Hematopoietic multipotent progenitor cell treated with erythropoietin and hydrocortisone succinate and interleukin-3 and kit ligand, for 15 days (in vitro differentiated cells): ENCODE results near the gene SRCAP.
A peak's percentile ranks its signal among the peaks of the same experiment; 100 is the strongest.

ENCODE experiments used
- DNase-seq: peaks from one replicate; pipeline ENCODE4 v3.0.0-alpha.2; 2015; ENCODE audit warnings: low spot score

SRCAP gene

DNA sequence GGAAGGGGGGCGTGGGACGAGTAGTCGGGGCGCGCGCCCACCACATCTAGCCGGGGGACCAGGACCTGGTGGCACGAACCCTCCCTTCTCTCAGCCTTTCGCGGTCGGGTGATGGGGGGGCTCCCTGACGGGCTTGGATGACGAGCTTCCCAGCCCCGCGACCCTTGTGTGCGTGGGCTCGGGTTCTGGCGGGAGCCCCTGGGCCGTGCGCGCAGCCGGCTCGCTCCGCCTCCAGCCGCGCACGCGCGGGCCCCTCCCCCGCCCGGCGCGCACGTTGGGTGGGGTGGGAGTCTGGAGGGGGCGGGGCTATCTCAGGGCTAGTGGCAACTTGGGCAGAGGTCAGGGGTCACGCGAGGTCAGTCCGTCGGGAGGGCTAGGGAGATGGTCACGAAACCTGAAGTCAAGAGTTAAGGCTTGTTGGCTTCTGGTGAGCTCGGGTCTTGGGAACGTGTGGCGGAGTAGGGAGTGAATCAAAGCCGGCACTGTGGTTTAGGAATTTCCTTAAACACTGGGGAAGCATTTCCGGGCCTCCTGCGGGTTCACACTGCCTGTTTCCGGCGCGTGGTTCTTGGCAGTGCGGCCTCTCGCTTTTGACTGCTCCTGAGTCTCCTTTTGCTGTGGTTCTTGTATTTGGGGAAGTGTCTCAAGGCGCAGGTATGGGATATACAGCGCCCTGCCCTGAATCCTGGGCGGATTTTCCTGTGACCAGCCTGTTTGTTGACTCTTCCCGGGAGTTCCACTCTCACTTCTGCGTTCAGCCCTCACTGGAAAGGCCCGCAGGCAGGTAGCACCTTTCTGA is at the start of gene SRCAP:
TSS of gene SRCAP (plus strand) at position 356 of the 799 bp plus-strand sequence. CDS start 1,654 bp downstream, outside the sequence.
- peak; percentile 81 for DNase-seq

GRCh38 chr16:30649725-30650368 is 49.1 kb upstream of the SRCAP start:
- DNase-seq: no peak

DNA sequence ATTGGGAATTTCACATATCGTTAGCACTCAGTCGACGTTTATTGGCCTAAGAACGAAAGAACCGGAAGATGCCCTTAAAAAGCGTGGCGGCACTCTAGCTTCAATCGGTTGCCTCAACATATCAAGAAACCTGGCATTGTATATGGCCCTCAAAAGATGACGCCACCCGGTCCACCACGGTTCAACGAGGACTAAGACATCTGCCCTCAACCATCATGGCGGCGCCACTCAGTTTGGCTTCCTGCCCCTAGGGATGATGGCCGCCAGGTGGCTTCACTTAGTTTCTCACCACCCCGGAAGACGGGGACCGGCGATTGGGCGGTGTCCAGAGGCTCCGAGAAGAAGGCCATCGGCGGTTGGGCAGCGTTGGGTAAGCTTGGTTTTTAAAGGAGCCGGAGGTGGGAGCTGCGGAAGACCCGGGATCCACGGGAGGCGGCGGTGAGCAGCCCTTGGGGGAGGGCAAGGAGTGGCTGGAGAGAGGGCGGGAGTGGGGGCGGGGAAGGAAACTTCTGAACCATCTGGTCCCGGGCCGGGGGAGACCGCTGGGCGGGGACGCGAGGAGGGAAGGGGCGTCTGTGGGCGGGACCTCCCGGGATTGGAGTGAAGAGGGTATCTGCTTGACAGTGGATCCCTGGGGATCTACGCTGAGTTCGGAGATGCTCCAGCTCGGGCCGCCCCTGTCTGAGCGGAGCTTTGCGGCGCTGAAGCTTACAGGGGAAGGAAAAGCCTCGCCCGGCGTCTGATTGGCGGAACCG is 48.4 kb upstream of the SRCAP start, which contains the start of gene PRR14:
TSS of gene PRR14 (plus strand) at position 592 of the 755 bp plus-strand sequence. CDS start 686 bp downstream, outside the sequence.
- DNase-seq: peak; percentile 99

- peak; percentile 75 for DNase-seq
Measured at GRCh38 chr16:30651124-30652004, 47.6 kb upstream of the SRCAP start.

DNA sequence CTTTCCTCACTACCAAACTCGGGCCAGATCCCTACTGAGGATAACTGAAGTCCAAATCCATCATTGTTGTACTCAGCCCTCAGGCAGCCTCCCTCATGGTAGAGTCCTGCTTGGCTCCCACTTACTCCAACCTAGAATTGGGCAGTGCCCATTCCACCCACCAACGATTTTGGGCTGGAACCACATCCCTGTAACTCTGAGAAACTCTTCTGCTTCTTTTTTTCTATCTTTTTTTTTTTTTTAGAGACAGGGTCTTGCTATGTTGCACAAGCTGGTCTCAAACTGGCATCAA is 47.0 kb upstream of the SRCAP start:
- no peak for DNase-seq

DNA sequence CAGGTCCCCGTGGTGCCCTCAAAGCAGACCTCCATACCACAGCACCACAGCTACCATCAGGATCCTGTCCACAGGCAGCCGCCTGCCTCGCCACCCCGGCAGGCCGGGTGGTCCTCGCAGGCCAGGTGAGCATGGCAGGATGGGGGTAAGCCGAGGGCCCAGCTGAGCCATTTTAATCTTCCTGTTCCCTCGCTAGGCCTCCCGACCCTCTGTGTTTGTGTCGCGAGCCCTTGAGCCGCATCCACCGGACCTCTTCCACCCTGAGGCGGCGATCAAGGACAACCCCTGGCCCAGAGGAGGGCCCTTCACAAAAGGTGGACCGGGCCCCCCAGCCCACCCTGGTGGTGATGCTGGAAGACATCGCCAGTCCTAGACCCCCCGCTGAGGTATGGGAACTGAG is 46.3 kb upstream of the SRCAP start:
- DNase-seq: no peak

GRCh38 chr16:30654856-30655255 is 44.1 kb upstream of the SRCAP start:
- DNase-seq: no peak

DNA sequence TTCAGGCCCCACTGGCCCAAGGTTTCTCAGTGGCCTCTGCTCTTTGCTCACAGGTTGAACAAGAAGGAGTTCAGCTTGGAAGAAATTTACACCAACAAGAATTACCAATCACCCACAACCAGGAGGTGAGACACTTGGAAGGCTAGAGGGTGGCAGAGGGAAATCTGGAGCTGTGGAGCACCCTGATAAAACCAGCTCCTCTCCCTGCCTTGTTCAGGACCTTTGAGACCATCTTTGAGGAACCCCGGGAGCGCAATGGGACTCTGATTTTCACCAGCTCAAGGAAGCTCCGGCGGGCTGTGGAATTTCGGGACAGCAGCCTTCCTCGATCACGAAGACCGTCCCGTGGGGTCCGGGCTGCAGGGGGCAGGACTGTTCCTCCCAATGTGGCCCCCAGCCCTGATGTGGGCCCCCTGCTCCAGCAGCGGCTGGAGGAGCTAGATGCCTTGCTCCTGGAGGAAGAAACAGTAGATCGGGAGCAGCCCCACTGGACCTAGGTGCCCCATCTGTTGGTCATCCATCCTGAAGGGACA is 43.1 kb upstream of the SRCAP start:
- no peak for DNase-seq

DNA sequence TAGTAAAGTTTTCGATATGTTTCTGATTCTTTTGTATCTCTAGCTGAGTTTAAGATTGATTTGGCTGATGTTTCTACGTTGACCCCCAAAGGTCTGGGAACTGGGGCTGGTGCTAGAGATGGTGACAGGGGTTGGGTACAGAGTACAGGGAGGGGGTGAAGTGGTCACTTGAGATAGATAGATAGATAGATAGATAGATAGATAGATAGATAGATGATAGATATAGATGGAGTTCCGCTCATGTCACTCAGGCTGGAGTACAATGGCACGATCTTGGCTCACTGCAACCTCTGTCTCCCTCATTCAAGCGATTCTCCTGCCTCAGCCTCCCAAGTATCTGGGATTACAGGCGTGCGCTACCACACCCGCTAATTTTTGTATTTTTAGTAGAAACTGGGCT is 42.6 kb upstream of the SRCAP start:
- no peak for DNase-seq

DNA sequence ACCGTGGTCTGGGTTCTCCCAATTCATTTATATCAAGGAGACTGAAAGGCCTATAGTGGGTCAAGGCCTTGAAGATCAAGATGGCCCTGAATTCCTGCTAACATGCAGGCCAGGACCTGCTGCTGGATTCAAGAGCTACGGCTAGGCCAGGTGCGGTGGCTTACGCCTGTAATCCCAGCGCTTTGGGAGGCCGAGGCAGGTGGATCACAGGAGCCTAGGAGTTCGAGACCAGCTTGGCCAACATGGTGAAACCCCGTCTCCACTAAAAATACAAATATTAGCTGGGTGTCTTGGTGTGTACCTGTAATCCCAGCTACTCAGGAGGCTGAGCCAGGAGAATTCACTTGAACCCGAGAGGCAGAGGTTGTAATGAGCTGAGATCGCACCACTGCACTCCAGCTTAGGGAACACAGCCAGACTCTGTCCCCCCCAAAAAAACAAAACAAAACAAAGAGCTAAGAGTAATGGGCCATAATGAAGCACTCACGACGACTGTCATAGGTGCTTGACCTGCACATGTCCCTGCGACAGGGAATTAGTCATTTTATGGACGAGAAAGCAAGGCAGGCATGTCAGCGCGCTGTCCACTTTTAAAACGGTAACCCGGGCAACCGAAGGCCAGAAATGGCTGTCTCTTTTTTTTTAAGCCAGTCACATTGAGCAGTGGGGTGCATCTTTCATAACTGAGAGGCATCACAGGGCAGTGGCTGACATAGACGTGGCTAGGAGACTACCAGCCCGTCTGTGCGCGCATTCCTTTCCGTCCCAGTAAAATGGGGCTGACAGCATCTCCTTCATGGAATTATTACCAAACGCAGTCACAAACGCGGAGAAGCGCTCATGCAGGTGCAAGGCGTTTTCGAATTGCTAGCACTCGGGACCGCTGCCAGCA is 41.8 kb upstream of the SRCAP start:
- no peak for DNase-seq

DNA sequence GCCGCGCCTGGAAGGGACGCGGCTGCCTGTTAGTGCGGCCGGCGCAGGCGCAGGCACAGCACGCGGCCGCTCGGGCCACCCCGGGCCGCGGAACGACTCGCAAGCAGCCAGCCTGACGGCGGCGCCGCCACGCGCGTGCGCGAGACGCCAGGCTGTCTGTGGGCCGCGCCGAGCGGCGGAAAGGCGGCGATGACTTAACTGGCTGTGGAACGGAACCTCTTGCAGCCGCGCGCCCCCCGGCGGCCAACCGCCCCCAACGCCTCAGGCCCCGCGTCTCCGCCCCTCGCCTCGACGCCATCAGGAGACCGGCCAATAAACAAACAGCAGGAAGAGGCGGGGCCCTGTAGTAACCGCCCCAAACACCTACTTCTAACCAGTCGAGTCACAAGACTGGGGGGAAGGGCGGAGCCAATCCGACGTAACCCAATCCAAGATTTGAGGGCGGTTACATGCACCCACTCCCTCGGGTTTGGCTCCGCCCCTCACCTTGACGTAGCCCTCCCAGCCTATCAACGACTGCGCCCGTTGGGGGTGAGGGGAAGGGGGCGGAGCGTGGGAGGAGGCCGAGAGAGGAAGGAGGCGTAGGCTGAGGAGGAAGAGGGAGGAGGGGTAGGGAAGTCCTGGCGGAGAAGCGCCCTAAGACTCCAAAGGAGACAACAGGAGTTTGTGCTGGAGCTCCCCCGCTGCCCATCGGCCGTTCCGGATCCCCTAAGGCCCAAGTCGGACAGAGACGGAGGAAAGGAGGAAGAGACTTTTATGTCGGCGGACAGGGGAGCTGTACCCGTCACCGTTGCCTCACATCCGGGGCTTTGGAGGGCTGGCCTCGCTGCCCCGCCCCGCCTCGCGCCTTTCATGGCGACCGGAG is 40.9 kb upstream of the SRCAP start, which contains the start of gene FBRS:
TSS of gene FBRS (plus strand) at position 566 of the 865 bp plus-strand sequence. CDS start 1,088 bp downstream, outside the sequence.
- DNase-seq: peak; percentile 100

DNA sequence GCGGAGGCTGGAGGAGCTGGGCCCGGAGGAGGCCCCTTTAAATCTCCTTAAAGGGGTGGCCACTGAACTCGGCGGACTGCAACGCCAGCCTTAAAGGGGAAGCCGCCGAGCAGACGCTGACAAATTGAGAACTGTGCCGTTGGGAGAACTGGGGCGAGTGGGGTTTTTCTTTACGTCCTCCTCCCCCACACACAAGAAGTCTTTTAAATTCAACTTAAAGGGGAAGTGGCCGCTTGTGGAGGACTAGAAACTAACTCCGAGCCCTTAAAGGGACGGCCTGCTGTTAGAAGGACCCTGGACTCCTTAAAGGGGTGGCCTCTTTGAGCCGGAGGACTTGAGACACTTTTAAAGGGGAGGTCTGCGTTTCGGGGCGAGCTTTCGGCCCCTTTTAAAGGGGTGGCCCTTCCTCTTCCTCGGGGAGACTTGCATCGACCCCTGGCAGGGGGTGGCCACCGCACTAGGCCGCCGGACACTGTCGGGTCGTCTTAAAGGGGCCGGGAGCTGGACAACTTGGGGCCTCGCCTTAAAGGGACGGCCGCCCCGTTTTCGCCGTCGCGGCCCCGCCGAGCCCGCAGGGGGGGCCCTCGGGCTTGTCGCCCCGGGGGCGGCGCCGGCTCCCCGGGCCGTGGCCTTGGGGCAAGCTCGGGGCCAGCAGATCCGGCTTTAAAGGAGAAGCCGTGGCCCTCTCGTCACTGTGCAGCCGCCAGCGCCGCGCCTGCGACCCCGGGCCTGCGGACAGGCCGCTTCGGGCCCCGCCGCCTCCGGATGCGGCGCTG is 40.1 kb upstream of the SRCAP start:
- DNase-seq: no peak

GRCh38 chr16:30659507-30660423 is 39.2 kb upstream of the SRCAP start:
- peak; percentile 18 for DNase-seq

DNA sequence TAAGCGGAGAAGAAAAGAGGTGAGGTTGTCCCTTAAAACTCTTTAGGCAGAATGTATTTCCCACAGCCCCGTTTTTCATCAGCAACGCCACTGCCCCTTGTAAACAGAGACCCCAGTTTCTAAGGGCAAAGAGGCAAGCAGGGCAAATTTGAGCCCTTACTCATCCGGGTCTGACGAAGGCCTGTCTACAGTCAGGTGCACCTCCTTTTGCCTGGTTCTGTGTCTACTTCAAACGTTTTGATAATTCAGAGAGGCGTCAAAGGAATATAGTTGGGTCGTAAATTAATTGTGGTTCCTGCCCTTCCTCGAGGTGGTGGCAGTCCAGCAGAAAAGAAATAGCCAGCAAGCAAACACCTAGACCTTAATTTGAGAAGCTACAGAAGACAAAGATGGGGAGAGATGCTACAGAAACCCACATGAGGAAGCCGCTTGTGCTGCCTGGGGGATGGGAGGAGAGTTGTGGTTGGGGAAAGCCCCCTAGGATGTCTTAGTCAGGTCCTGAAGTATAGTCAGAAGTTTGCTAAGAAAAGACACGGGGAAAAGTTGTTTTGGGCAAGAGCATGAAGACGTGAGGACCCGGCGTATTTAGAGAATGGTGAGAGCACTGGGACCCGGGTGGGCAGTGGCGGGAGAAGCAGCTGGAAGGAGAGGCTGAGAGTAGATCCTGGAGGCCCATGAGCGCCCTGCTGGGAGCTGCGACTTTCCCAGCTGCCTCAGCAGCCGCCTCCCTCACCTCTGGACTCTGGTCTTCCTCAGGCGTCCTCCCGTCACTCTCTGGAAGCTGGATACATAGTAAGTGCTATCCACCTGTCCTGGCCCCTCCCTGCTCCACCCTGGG is 38.3 kb upstream of the SRCAP start:
- no peak for DNase-seq

GRCh38 chr16:30662449-30662848 is 36.5 kb upstream of the SRCAP start:
- DNase-seq: no peak

GRCh38 chr16:30663038-30663437 is 35.9 kb upstream of the SRCAP start:
- DNase-seq: no peak

DNA sequence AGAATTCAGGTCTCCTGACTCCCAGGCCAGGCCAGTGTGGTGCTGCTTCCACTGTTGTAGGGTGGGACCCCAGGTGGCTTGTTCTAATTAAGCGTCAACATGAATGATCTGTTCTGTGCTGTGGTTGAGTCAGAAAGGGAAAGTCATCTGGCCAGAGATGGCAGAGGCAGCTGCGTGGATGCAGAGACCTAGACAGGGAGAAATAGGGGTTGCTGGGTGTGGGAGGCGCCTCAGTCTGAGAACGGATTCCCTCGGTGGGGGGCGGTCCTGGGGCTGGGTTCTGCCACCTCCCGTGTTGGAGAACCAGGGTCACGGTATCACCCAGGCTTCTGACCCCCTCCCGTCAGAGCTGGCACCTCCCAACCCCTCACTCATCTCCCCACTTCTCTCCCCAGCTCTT is 35.2 kb upstream of the SRCAP start:
- no peak for DNase-seq
